Stimulated activated CD4-positive, alpha-beta T cell treated with anti-CD3 and anti-CD28 coated beads, Interleukin-1b, Interleukin-23, amount 100 ng/mL, for 4 hours (primary cell): ENCODE data around the gene GNAI2.
"Not testable (repeated sequence)": the region's sequence is repeated elsewhere in the genome, so short reads cannot be mapped to it uniquely, and the experiment has no call there.

Source experiments
- DNase-seq, 2 donors: peaks; one replicate each; pipeline ENCODE4 v3.0.0-alpha.2; 2020; ENCODE audit warnings: low read depth in 2 of 2

GNAI2 gene

DNA sequence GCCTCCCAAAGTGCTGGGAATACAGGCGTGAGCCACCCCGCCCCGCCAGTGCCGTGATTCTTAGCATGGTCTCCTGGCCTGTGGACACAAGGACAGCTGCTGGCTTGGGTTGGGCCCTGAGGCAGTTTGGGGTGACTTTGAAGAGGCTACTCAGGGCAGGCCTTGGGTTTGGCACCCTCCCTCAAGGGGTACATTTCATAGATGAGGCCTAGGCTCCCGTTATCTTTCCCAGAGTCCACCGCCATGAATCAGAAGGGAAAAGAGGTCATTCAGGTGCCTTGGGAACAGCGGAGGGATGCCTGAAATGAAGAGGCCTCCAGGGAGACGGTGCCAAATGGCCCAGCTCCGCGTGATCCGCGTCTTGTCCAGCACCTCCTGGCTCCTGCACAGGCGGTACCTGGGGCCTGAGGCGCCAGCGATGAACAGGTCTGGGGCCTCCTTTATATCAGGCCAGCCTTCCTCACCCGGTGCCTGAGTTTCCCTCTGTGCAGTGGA lies 9.3 kb downstream of the GNAI2 start:
- no peak for DNase-seq

DNA sequence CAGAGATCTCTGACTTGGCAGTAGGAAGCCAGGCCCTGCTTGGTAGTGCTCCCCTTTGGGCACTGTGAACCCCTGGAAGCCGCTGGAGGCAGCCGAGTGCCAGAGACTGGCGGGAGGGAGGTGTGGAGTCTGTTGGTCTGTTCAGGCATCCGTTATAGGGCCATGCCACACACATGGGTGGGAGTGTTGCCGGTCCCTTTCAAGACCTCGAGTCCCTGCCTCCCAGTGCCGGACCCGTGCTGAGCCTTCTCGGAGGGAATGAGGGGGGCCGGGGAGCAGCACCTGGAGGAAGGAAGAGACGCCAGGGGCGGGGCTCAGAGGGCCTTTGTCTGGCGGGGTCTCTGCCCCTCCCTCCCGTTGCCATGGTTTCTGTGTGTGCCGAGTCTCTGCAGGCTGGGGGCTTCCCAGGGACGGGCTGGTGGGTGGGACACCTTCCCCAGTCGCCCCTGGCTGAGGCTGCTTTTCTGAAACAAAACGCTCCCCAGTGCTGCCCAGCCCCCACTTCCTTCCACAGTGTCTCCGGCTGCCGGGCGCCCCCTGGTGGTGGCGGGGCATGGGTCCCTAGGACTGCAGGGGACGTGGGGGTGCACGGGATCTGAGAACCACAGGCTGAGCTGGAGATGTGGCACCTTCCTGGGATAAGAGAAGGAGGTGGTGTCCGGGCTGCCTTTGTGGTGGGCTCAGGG lies 10.0 kb downstream of the GNAI2 start:
- peak; percentile 96 to 98 for DNase-seq

GRCh38 chr3:50246517-50246954 lies 10.5 kb downstream of the GNAI2 start:
- peak; percentile 66 to 72 for DNase-seq

GRCh38 chr3:50248387-50248786 lies 12.4 kb downstream of the GNAI2 start:
- no peak for DNase-seq

GRCh38 chr3:50249457-50249856 lies 13.5 kb downstream of the GNAI2 start:
- DNase-seq, result no peak

DNA sequence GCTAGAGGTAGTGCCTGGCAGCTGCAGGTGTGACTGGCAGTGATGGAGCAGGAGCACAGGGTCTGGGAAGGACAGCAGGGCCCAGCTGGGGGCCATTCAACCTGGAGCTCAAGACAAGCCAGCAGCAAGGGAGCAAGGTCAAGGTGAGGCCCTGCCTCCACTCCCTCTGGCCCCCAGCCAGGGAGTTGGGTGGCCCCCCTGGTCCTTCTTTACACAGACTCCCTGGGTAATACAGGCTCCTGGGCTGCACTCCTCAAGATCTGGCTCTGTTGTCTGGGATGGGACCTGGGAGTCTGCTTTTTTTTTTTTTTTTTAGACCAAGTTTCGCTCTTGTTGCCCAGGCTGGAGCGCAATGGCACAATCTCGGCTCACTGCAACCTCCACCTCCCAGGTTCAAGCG lies 14.5 kb downstream of the GNAI2 start:
- no peak for DNase-seq

DNA sequence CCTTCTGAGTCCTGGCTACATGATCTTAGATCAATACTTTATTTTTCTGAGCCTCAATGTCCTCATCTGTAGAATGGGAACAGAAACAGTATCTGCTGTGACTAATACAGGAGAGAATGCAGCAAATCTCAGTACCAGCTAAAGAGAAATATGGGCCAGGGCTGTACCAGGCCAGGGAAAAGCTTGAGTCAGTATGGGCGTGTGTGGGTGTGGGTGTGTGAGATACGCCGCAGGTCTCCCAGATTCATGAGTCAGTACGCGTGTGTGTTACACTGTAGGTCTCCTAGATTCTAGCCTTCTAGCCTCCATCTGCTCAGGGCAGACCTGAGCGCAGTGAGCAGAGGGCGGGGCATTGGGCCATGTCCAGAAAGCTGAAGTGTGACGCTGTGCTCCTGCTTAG lies 15.2 kb downstream of the GNAI2 start:
- no peak for DNase-seq

DNA sequence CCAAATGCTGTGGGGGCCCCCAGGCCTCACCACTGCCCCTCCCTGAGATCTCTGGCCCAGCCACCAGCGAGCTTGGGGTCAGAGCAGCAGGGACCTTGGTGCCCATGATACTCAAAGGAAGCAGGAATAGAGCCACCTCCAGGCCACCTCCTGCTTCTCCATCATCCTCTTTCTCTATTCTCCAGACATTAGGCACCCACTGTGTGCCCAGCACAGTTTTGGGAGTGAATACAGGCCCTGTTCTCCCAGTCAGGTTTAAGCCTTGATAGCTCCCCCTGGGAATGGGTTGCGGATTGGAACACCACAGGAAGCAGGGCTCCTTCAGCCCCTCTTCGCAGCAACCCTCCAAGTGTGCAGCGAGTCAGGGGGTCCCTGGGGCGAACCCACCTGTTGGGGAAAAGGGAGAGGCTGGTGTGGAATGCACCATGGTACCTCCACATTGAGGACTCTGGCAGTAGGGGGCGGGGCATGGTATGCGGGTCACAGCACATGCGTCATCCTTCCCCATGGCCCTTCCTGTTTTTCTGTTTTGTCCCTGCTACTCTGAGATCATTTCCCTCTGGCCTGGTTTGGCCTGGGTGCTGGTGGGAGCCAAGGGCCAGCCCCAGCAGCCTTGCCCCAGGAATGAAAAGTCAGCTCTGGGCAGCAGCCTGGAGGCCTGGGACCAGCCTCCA lies 18.7 kb downstream of the GNAI2 start:
- no peak for DNase-seq

DNA sequence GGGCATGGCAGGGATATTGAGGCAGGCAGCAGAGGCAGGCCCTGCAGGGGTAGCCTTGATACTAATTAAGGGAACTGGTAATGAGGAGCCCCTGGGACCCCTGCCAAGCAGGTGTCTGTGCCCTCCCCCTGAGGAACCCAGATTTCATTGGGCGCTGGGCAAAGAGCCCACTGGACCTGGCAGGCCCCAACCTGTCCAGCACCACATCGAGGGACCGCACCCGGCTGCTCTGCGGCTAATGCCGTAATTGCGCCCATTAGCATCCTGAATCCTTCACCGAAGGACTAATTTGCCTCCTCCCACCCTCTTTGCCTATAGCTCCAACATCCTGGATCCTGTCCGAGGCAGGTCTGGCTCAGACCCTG lies 19.2 kb downstream of the GNAI2 start:
- no peak for DNase-seq

DNA sequence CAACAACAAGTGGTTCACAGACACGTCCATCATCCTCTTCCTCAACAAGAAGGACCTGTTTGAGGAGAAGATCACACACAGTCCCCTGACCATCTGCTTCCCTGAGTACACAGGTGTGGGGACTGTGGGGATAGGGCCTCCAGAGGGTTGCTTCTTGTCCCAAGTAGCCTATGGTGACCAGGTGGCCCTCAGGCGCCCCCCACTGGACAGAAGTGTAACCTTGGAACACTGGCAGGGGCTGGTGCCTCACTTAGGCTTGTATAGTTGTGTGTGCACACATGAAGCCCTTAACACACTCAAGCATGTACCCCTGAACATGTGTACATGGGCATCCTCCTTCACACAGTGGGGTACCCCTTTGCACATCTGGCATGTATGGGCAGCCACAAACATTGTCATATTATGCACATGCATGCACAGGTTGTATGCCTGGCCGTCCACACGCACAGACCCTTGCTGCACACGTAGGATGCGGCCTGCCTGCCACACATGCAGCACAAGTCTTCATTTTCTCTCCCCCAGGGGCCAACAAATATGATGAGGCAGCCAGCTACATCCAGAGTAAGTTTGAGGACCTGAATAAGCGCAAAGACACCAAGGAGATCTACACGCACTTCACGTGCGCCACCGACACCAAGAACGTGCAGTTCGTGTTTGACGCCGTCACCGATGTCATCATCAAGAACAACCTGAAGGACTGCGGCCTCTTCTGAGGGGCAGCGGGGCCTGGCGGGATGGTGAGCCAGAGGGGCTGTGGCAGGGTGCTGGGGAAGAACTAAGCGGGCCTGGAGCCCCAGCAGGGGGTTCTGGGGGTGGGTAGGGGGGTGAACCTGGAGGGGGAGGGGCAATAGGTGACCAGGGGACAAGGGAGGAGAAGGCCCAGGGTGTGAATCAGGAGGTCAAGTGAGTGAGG lies 21.2 kb downstream of the GNAI2 start:
- DNase-seq, result no peak

DNA sequence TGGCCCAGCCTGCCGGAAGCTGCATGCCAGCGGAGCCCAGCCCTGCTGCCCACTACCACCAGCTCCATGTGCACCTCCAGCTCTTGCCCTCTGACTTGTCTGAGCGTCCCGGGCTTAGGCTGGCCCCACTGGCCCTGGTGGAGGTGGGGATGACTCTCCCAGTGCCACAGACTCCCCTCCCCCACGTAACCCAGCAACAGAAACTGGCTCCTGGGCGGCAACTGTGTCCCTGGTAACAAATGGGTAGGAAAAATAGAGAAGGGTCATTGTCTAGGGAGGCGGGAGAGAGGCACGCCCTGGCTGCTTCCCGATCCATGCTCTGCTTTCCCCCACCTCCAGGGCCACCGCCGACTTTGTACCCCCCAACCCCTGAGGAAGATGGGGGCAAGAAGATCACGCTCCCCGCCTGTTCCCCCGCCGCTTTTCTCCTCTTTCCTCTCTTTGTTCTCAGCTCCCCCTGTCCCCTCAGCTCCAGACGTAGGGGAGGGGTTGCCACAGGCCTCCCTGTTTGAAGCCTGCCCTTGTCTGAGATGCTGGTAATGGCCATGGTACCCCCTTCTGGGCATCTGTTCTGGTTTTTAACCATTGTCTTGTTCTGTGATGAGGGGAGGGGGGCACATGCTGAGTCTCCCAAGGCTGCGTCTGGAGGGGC lies 22.2 kb downstream of the GNAI2 start:
- no peak for DNase-seq

- DNase-seq, result no peak
Measured at GRCh38 chr3:50258979-50259378, 23.0 kb downstream of the GNAI2 start.

DNA sequence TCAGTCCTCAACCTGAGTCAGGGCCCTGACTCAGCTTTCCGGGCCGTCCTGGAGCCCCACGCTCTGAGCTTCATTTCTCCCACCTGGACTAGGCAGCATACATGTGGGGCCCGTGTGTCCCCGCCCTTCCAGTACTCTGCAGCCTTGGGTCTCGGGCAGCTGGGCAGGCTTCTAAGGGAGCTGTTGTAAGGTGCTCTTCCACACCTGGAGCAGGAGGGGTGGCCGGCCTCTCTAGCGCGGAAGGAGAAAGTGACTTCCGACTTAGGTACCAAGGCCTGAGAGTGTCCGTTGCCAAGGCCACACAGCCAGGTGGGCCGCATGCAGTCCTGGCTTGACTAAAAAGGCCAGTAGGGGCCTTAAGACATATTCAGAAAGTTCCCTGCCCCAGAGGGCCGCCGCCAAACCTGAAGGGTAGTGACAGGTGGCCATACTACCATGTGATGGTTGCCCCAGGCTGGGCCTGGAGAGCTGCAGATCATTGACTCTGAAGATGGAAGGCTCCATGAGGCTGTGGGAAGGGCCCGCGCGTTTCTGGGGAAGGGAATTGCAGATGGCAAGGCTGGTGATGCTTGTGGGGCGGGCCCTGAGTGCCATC lies 23.5 kb downstream of the GNAI2 start:
- no peak for DNase-seq

DNA sequence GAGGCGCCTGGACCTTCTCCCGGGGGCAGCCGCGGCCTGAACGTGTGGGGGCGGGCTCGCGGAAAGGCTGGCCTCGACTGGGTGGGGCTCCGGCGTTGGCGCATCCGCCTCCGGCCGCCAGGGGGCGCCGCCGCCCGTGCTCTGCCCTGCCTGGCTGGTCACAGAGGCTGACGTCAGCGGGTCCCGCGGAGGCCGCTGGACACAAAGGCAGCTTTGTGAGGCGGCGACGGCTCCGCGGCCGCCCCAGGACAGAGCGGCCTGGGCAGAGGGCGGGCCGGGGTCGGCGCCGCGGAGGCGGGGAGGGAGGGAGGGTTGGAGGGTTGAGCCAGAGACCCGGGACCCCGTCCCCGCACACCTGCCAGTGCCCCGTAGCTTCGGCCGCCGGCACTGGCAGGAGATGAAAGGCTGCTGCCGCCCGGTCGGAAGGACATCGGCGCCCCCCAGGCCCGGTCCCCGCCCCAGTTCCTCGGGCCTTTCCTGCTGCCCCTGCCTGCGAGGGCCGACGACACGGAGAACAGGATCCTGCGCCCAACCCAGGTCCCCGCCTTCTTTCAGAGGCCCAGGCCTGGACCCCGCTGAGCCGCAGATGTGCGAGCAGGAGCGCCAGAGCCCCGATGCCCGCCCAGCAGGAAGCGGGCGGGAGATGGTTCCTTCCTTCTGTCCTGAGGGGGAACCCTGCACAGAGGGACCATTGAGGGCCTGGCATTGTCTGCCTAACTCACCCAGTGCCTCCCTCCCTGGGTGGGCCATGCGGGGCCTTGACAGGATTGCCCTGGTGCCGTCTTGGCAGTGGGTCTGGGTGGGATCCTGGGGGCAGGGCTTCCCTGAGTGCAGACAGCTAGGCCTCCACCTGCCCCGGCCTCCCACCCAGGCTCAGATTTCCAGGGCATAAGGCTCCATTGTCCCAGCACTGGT lies 24.3 kb downstream of the GNAI2 start:
- DNase-seq, result peak; percentile 64 to 85

- no peak for DNase-seq
Measured at GRCh38 chr3:50260942-50261441, 25.0 kb downstream of the GNAI2 start.

DNA sequence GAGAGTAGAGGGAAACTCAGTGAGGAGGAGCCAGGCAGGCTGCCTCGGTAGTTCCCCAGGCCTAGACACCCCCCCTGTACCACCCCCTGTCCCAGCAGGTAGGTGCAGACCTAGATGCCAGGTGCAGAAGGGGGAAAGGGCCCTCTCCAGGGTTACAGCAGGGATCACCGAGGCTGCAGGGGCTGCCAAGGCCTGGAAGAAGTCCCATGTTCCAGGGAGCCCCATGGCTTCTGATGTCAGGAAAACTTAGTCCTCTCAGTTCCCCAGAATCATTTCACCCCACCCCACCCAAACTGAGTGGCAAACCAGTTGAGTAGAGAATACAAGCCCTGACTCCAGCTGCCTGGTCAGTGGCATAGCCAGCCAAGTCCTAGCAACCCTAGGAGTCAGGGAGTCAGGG lies 25.5 kb downstream of the GNAI2 start:
- no peak for DNase-seq

DNA sequence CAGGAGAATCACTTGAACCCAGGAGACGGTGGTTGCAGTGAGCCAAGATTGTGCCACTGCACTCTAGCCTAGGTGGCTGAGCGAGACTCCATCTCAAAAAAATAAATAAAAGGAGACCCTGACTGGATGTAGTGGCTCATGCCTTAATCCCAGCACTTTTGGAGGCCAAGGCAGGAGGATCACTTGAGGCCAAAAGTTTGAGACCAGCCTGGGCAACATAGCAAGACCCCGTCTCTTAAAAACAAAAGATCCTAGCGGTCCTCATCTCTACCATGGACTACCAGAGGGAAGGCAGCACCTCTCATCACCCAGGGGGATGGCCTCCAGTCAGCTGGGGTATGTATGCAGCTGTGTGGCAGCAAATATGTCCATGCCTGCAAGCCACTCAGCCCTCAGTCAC lies 26.2 kb downstream of the GNAI2 start:
- not testable (repeated sequence) for DNase-seq

DNA sequence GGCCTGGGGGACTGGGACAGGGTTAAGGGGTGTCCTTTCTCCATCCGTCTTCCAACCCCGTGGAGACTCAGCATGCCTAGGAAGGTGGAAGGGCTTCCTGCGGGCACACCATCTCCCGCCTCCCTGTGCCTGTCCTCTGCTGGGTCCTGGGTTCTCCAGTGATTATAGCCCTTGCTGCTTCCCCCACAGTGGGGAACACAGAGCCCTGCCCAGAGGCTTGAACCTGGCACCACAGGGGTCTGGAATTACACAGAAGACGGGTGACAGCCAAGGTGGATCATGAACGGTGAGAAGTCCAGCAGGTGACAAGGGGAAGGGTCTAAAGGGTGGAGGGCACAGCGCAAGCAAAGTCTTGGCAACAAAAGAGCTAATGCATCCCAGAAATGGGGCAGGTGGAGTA lies 26.8 kb downstream of the GNAI2 start:
- no peak for DNase-seq

DNA sequence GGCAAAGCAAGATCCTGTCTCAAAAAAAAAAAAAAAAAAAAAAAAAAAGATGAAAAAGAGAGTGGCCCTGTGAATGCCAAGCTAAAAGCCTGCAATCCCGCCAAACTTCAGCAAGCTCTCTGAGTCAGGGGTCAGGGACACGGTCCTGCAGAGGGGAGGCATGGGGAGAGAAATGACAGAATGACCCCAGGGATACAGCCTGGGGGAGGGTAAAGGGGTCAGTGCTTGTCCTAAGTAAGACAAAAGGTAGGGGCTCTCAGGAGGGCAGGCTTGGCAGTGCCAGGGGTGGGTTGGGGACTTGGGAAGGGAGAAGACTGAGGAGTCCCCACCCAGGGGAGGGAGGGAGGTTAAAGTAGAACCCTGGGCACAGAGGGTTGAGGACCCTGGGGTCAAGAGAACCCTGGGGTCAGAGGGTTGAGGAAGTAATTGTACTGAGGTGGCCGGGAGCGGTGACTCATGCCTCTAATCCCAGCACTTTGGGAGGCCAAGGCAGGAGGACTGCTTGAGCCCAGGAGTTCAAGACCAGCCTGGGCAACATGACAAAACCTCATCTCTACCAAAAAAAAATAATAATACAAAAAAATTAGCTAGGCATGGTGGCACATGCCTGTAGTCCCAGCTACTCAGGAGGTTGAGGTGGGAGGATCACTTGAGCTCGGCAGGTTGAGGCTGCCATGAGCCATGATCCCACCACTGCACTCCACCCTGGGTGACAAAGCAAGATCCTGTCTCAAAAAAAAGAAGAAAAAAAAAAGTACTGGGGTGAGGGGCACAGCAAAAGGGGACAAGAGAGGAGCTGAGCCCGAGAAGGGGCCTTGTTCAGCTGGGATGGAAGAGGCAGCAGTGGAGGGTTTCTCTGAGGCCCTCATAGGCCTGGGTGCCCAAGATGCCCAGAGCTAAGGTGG lies 27.7 kb downstream of the GNAI2 start:
- no peak for DNase-seq
